ENCODE measurements around the gene USP5. TPM values are rescaled to one million over a fixed set of nuclear protein-coding genes. Genes with fewer than 3 reads are reported as not detected.
A peak's percentile ranks its signal among the peaks of the same experiment; 100 is the strongest.

USP5 gene
- total RNA-seq, 2 donors from 2014 or later: 120 to 257 TPM

DNA sequence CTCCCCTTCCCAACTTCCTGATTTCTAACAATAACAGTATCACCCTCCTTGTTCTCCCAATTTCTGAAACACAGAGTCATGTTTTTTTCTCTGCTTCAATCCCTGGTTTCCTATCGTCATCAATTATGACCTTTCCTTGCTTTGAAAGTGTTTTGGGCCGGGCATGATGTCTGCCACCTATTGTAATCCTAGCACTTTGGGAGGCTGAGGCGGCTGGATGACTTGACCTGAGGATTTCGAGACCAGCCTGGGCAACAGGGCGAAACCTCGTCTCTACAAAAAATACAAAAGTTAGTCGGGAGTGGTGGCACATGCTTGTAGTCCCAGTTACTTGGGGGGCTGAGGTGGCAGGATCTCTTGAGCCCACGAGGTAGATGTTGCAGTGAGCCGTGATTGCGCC is 42.9 kb upstream of the USP5 start:
- Mint-ChIP-seq H3K4me3 (no peak overlapping the region), H3K27me3 (ENCODE audit: insufficient read depth) (peaks cover 26% of the 10 kb centered on the region), H3K9me3 (peaks cover 12% of the 10 kb centered on the region), H3K4me1 (peaks cover 28% of the 10 kb centered on the region), H3K36me3 (ENCODE audit: low read depth) (no peaks in the 10 kb centered on the region), H3K27ac (peak overlapping the region; percentile 28)
- H3K27me3 ChIP-seq (ENCODE audit: control insufficient read depth, insufficient read depth, low read length, poor library complexity, severe bottlenecking): peaks cover 2% of the 10 kb centered on the region
- 72 to 74% methylated on average over 10 of the region's 10 CpGs for WGBS, 2 experiments (ENCODE audit: insufficient coverage in 1 of 2, insufficient read length in 1 of 2)
- DNase-seq: peak; percentile 77
- TF ChIP-seq, protein P1, sequence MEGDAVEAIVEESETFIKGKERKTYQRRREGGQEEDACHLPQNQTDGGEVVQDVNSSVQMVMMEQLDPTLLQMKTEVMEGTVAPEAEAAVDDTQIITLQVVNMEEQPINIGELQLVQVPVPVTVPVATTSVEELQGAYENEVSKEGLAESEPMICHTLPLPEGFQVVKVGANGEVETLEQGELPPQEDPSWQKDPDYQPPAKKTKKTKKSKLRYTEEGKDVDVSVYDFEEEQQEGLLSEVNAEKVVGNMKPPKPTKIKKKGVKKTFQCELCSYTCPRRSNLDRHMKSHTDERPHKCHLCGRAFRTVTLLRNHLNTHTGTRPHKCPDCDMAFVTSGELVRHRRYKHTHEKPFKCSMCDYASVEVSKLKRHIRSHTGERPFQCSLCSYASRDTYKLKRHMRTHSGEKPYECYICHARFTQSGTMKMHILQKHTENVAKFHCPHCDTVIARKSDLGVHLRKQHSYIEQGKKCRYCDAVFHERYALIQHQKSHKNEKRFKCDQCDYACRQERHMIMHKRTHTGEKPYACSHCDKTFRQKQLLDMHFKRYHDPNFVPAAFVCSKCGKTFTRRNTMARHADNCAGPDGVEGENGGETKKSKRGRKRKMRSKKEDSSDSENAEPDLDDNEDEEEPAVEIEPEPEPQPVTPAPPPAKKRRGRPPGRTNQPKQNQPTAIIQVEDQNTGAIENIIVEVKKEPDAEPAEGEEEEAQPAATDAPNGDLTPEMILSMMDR (conservative IDR thresholded peaks at IDR 0.05): no peak
- no peak overlapping the region for H3K27ac ChIP-seq (ENCODE audit: low read depth, low read length)
- peaks cover 5% of the 10 kb centered on the region for H3K4me1 ChIP-seq (ENCODE audit: control insufficient read depth, insufficient read depth, low read length)
- H3K4me3 ChIP-seq (ENCODE audit: low read length): no peak overlapping the region
- no peaks in the 10 kb centered on the region for H3K36me3 ChIP-seq (ENCODE audit: control insufficient read depth, insufficient read depth, low read length)
- no peaks in the 10 kb centered on the region for H3K9me3 ChIP-seq (ENCODE audit: control insufficient read depth, low read length)
- H3K9ac ChIP-seq (ENCODE audit: extremely low read depth, low read length, poor library complexity, severe bottlenecking): no peak overlapping the region

DNA sequence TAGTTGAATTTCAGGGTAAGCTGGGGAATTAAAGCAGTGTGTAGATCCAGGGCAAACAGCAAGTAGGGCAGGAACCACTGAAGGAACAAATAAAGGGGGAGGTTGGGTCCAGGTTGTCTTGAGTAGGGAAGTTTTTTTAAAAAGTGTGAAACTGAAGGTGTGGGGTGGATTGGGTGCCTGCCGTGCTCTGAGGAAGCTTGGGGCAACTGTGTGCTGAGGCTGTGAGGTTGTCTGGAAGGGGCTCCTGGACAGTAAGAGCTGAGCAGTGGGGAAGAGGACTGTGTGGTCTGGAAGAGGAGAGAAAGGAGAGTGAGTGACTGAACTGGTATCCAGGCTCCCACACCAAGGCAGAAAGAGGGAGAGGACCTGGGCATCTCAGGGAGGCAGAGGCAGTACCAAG is 41.2 kb upstream of the USP5 start:
- no peaks in the 10 kb centered on the region for H3K9me3 Mint-ChIP-seq
- no peak overlapping the region for H3K9ac ChIP-seq (ENCODE audit: extremely low read depth, low read length, poor library complexity, severe bottlenecking)
- TF ChIP-seq, protein P1 (conservative IDR thresholded peaks at IDR 0.05): no peak
- 43 to 69% methylated on average over 1 of the region's 1 CpG for WGBS, 2 experiments (ENCODE audit: insufficient coverage in 1 of 2, insufficient read length in 1 of 2)
- peaks cover 28% of the 10 kb centered on the region for H3K4me1 Mint-ChIP-seq
- peaks cover 37% of the 10 kb centered on the region for H3K27me3 Mint-ChIP-seq (ENCODE audit: insufficient read depth)
- H3K36me3 ChIP-seq (ENCODE audit: control insufficient read depth, insufficient read depth, low read length): no peaks in the 10 kb centered on the region
- peak; percentile 56 for DNase-seq
- no peaks in the 10 kb centered on the region for H3K9me3 ChIP-seq (ENCODE audit: control insufficient read depth, low read length)
- no peak overlapping the region for H3K27ac ChIP-seq (ENCODE audit: low read depth, low read length)
- no peaks in the 10 kb centered on the region for H3K36me3 Mint-ChIP-seq (ENCODE audit: low read depth)
- H3K4me3 ChIP-seq (ENCODE audit: low read length): no peak overlapping the region
- no peak overlapping the region for H3K4me3 Mint-ChIP-seq
- peak overlapping the region; percentile 1 for H3K27ac Mint-ChIP-seq
- peaks cover 19% of the 10 kb centered on the region for H3K27me3 ChIP-seq (ENCODE audit: control insufficient read depth, insufficient read depth, low read length, poor library complexity, severe bottlenecking)
- H3K4me1 ChIP-seq (ENCODE audit: control insufficient read depth, insufficient read depth, low read length): peaks cover 5% of the 10 kb centered on the region

DNA sequence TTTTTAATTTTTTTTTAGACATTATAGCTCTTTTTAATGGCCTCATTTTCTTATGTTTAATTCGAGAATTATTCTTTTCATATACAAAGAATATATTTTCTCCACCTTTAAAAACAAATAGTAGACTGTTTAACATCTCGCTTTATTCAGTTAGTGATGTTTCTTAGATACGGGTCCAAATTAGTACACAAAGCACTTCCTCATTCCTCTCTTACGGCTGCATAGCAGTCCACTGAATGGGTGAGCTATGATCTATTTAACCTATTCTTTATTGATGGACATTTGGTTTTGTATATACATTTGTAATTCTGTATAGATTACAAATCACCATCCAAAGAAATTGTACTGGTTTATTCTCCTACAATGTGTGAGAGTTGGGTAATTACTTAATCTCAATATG is 38.6 kb upstream of the USP5 start:
- no peak overlapping the region for H3K4me3 ChIP-seq (ENCODE audit: low read length)
- no peak overlapping the region for H3K27ac ChIP-seq (ENCODE audit: low read depth, low read length)
- DNase-seq: no peak
- H3K4me3 Mint-ChIP-seq: no peak overlapping the region
- no peaks in the 10 kb centered on the region for H3K9me3 ChIP-seq (ENCODE audit: control insufficient read depth, low read length)
- TF ChIP-seq, protein P1 (conservative IDR thresholded peaks at IDR 0.05): no peak
- no peaks in the 10 kb centered on the region for H3K9me3 Mint-ChIP-seq
- H3K9ac ChIP-seq (ENCODE audit: extremely low read depth, low read length, poor library complexity, severe bottlenecking): no peak overlapping the region
- H3K27me3 ChIP-seq (ENCODE audit: control insufficient read depth, insufficient read depth, low read length, poor library complexity, severe bottlenecking): peaks cover 22% of the 10 kb centered on the region
- H3K27ac Mint-ChIP-seq: no peak overlapping the region
- H3K36me3 Mint-ChIP-seq (ENCODE audit: low read depth): no peaks in the 10 kb centered on the region
- H3K4me1 ChIP-seq (ENCODE audit: control insufficient read depth, insufficient read depth, low read length): peaks cover 5% of the 10 kb centered on the region
- H3K36me3 ChIP-seq (ENCODE audit: control insufficient read depth, insufficient read depth, low read length): no peaks in the 10 kb centered on the region
- WGBS, 2 experiments (ENCODE audit: insufficient coverage in 1 of 2, insufficient read length in 1 of 2): 95% methylated on average over 4 of the region's 4 CpGs; no CpG with 5 or more reads in 1 of the 2 experiments
- H3K4me1 Mint-ChIP-seq: peaks cover 40% of the 10 kb centered on the region
- H3K27me3 Mint-ChIP-seq (ENCODE audit: insufficient read depth): peaks cover 46% of the 10 kb centered on the region
